SK-N-MC (cell line): Measurements from ENCODE around the gene TSPOAP1.

Experiments
- EZH2 ChIP-seq: fragments of 200-600 bp; sonication (generic); IDR thresholded peaks from one replicate; pipeline ENCODE4 v1.6.1; 2017; ENCODE audit warnings: antibody characterized with exemption
- FOXP2 ChIP-seq: optimal IDR thresholded peaks from 2 replicates; pipeline ENCODE3; 2011; ENCODE audit warnings: mild to moderate bottlenecking, moderate library complexity; ENCODE audit not compliant: insufficient read depth; ENCODE audit errors: extremely low read length, control extremely low read depth
- POLR2AphosphoS5 ChIP-seq: IDR thresholded peaks from 2 replicates; pipeline ENCODE4 v1.6.1; 2012; ENCODE audit warnings: mild to moderate bottlenecking, low read depth, low read length, borderline replicate concordance

DNA sequence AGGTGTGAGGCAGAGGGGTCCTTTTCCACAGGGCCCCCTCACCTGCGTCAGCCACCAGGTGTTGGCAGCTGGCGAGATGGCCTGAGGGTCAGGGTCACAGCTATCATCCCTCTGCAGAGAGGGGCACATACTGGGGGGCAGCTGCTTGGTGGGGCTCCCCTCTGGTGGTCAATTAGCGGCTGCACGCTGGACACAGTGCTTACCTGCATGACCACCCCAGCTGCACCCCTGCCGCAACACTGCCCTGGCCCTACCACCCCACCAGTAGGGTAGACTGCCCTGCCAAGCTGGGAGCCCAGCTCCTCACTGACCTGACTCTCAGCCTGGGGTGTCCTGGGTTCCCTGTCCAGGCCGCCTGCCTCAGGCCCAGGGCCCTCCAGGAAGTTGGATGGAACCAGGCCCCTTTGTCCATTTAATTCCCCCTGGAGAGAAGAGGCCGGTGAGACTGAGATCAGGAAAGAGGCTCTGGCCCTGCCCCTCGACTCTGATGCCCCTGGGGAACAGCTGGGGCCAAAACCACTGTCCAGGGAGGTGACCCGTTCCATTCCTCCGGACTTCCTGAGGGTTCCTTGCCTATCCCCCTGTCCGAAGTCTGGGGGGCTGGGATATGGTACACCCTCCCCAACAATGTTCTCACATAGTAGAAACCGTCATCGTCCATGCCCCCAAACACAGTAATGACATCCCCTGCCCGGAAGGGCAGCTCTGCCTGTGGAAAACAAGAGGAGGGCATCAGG, 23.7 kb downstream of the TSPOAP1 start:
- TF ChIP-seq POLR2AphosphoS5 (no peak), EZH2 (no peak), FOXP2 (no peak)
